Kidney epithelial cell (primary cell): ENCODE data around the gene KCNQ2. TPM values are rescaled to one million over a fixed set of nuclear protein-coding genes. Genes with fewer than 3 reads are reported as not detected.

ENCODE experiments used
- DNase-seq: peaks from one replicate; pipeline ENCODE4 v3.0.0-alpha.2; 2010; ENCODE audit warnings: low read depth
- H3K27me3 ChIP-seq: 2 replicates; pipeline ENCODE4 v1.6.0; 2011; ENCODE audit warnings: low read length; ENCODE audit not compliant: control insufficient read depth, insufficient read depth
- H3K36me3 ChIP-seq: 2 replicates; pipeline ENCODE4 v1.5.1; 2011; ENCODE audit warnings: low read length; ENCODE audit not compliant: control insufficient read depth, insufficient read depth
- H3K4me3 ChIP-seq: 2 replicates; pipeline ENCODE4 v1.5.1; 2011; ENCODE audit warnings: low read depth, mild to moderate bottlenecking, control low read depth, low read length
- CTCF ChIP-seq: IDR thresholded peaks from 2 replicates; pipeline ENCODE4 v1.5.1; 2011; ENCODE audit warnings: mild to moderate bottlenecking, moderate library complexity, low read length, control low read depth, inconsistent platforms; ENCODE audit not compliant: insufficient read depth, poor library complexity, severe bottlenecking
- total RNA-seq: library from RNA; depleted of rRNA; stranded (reverse); fragments of >200 nt; gene quantifications from 2 replicates; pipeline ENCODE4 v1.2.3, GENCODE V29; 2015

The KCNQ2 gene
- total RNA-seq, 1 donor from 2014 or later, result 0.04 TPM

DNA sequence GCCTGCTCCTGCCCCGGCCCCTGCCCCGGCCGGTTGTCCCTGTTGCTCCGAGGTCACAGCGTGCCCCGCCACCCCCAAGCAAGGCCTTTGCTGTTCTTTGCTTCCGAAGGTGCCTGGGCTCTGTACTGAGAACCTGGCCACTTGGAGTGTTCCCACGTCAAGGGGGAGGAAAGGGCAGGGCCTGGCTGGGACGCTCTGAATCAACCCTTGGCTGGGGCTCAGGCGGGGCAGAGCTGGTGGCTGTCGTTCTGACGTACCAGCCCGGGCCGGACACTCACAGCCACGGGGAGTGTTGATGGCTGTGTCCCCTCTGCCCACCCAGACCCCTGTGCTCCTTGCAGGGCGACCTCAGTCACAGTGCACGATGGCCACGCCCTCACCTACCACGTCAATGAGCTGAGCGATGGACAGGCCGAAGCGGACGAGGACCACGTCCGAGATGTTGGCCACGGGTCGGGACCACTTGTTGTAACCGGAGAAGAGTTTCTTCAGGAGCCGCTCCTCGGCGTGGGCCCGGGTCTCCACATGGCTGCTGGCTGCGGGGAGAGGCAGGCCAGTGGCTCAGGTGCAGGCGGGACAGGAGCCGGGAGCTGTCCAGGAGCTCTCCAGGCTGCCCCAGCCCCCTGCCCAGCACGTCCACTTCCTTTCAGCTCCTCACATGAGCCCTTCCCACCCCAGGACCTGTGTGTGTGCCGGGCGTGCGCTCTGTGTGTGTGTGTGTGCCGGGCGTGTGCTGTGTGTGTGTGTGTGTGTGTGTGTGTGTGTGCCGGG is 113.1 kb downstream of the KCNQ2 start:
- no peaks in the 10 kb centered on the region for H3K36me3 ChIP-seq
- no peak for DNase-seq
- H3K4me3 ChIP-seq, result no peak overlapping the region
- TF ChIP-seq CTCF, result no peak
- H3K27me3 ChIP-seq, result peaks cover 42% of the 10 kb centered on the region

DNA sequence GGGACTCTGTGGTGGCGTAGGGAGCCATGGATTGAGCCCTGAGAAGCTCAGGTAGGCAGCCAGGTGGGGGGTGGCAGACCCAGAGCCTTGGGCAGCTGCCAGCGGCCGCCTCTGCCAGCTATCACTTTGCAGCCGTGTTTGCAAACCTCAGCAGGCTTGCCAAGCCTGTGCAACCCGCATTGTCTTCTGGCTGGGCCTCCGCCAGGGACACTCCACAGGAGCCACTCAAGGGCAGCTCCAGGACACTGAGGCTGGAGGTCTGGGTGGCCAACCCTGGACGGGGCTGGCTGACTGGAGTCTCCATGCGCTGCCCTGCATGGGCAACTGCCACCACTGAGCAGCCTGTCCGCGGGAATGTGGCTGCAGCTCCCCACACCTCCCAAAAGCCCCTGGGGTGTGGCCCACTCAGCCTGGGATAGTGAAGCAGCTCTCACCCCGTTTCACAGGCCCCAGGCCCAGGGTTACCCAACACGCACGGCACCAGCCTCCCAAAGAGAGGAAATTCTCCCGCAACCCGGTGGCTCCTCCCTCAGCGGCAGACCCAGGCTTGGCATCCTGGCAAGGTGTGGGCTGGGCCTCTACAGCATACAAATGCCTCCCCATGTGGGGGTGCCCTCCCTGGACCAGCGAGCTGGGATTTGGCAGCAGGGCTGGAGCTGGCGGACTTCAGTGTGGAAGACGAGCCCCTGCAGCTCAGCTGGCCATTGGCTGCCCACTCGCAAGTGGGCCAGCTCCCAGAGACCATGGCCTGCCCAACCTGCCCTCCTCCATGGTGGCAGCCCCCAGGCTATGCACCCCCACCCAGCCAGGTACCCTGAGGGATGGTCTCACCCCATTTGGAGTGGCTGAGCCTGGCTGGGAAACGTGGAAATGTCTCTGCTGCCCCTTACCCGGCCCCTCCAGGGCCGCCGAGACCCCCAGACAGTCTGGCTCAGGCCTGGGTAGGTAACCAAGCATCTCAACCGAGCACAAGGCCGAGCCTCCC is 114.2 kb downstream of the KCNQ2 start:
- TF ChIP-seq CTCF, result no peak
- no peaks in the 10 kb centered on the region for H3K36me3 ChIP-seq
- no peak for DNase-seq
- H3K27me3 ChIP-seq, result peaks cover 35% of the 10 kb centered on the region
- no peak overlapping the region for H3K4me3 ChIP-seq

DNA sequence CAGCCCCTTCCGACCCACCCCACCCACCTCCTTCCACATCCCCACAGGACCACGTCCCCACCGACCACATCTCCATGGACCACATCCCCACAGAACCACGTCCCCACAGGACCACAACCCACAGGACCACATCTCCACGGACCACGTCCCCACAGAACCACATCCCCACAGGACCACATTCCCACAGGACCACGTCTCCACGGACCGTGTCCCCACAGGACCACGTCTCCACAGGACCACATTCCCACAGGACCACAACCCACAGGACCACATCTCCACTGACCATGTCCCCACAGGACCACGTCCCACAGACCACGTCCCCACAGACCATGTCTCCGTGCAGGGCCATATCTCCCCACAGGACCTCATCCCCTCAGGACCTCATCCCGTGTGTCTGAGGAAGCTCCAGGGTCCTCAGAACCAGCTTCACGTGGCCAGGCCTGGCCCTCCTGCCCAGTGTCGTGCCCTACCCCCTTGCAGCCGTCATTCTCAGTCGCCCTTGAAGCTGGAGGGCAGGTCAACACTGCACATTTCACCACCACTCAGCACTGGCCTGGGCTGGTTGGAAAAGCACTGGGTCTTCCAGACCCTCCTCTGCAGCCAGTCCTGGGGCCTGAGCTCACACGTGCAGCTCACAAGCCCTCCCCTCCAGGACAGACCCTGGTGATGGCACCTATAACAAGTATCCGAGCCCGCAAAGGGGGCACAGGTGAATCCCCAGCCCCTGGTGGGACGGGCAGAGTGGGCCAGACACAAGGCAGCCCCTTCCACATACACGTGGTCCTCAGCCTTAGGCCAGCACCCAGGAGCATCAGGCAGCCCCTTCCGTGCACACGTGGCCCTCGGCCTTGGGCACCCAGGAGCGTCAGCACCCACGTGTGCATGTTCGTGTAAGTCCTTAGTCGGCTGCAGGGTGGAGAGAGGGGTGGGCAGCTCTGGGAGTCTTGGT is 115.2 kb downstream of the KCNQ2 start:
- no peak for DNase-seq
- no peak overlapping the region for H3K4me3 ChIP-seq
- TF ChIP-seq CTCF, result no peak

DNA sequence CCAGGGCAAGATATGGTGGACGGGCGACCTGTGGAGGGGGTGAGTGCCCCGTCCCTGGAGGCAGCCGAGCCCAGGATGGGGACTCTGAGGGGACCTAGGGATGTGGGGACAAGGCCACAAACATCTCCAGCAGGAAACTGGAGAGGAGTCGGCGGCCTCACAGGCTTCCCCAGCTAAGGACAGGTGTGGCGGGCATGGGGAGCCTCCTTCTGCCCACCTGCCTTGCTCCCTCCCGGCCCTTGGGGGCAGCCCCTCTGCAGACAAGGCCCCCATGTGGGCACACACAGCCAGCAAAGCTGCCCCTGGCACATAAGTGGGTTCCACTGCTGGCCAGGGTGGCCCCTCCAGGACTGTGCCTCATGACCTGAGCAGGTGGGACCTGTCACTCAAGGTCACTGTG is 115.9 kb downstream of the KCNQ2 start:
- no peak for DNase-seq
- Histone ChIP-seq H3K27me3 (peaks cover 27% of the 10 kb centered on the region), H3K36me3 (no peaks in the 10 kb centered on the region), H3K4me3 (no peak overlapping the region)
- no peak for TF ChIP-seq CTCF

More for the DNA sequence above, 115.2 kb downstream of the KCNQ2 start:
- no peaks in the 10 kb centered on the region for H3K36me3 ChIP-seq
- H3K27me3 ChIP-seq, result peaks cover 33% of the 10 kb centered on the region

- DNase-seq, result no peak
- no peak overlapping the region for H3K4me3 ChIP-seq
- no peak for TF ChIP-seq CTCF
- H3K36me3 ChIP-seq, result no peaks in the 10 kb centered on the region
- peaks cover 23% of the 10 kb centered on the region for H3K27me3 ChIP-seq
Measured at GRCh38 chr20:63355781-63356295, 116.6 kb downstream of the KCNQ2 start.
